ELR (cell line): Measurements from ENCODE around the gene HACD2.
"Not testable (repeated sequence)": the region's sequence is repeated elsewhere in the genome, so short reads cannot be mapped to it uniquely, and the experiment has no call there.

ENCODE experiments used
- DNase-seq: peaks from one replicate; pipeline ENCODE4 v3.0.0-alpha.2; 2015; ENCODE audit warnings: low read depth

Gene HACD2

GRCh38 chr3:123523023-123523412 is 61.8 kb downstream of the HACD2 start:
- no peak for DNase-seq

- no peak for DNase-seq
These were observed 62.4 kb downstream of the HACD2 start for GRCh38 chr3:123522320-123523022.

GRCh38 chr3:123521179-123521969 is 63.5 kb downstream of the HACD2 start:
- DNase-seq: no peak

- DNase-seq: no peak
These were observed 64.2 kb downstream of the HACD2 start for GRCh38 chr3:123520656-123521055.

- DNase-seq: no peak
These were observed 65.9 kb downstream of the HACD2 start for GRCh38 chr3:123518892-123519485.

GRCh38 chr3:123511726-123512125 is 73.1 kb downstream of the HACD2 start:
- no peak for DNase-seq

- DNase-seq: no peak
These were observed 73.8 kb downstream of the HACD2 start for GRCh38 chr3:123511084-123511483.

DNA sequence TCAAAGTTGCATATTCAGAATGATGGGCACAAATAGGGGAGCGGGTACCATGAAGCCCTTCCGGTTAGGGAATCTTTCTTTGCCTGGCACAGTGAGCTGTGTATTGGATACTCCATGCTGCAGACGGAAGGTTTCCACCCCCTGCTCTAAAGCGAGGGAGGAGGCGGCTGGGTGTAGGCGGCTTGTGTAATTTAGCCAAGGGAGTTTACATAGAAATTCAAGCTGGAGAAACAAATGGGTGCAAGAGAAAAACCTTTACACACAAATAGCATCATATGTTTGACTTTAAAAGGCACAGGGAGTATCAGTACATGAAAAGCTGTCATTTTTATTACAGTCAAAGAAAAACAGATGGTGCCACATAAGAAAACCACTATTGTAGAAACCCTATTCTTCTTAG is 76.7 kb downstream of the HACD2 start:
- DNase-seq: no peak

DNA sequence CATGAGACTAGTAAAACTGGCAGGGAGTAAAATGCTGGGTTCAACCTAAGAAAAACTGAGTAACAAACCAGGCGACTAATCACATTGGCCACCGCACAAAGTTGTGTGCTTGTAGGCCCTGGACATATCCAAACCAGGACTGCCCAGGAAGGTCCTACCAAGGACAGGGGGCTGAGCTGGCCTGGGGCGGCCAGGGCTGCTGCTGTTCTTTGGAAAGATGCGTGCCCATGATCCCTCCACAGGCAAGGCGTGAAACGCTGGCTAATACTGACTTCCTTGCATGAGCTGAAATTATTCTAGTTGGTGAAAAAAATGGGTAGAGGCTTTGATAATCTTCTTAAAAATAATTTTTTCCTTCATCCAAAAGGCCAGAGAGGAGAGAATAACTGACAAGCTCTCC is 79.0 kb downstream of the HACD2 start:
- DNase-seq: no peak

DNA sequence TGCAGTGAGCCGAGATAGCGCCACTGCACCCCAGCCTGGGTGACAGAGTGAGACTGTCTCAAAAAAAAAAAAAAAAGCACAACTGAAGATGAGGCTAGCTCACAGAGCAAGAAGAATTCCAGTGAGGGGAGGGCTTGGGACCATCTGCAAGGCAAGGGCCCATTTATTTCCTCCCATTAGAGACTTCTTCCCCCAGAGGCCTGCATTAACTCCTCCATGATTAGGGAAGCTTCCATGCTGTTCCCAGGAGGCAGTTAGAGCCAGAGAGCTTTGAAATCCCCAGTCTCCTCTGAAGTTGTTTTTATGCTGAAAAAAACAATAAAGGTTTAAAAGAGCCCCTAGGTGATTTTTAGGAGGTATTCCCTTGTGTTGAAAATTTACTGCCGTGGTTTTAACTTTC is 81.7 kb downstream of the HACD2 start:
- DNase-seq: no peak

GRCh38 chr3:123499322-123499721 is 85.5 kb downstream of the HACD2 start:
- DNase-seq: peak; percentile 51

GRCh38 chr3:123498761-123499160 is 86.1 kb downstream of the HACD2 start:
- DNase-seq: no peak

DNA sequence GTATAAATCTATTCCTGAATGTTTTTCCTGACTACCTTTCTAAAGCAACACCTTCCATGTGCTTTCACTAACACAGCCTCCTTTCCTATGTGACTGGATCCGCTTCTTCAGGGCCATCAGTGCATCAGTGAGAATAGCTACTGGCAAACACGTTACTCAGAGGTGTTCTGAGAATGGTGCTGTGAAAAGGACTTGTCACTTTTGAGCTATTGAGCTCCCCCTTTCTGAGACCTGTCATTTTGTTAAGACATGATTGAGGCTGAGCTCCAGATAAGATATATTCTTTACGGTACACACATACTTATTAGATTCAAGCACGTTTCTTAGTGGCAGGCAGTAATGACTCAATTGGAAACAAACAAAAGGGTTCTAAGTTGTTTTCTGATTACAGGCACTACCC is 90.9 kb downstream of the HACD2 start:
- no peak for DNase-seq

GRCh38 chr3:123491966-123492587 is 92.8 kb downstream of the HACD2 start:
- no peak for DNase-seq

DNA sequence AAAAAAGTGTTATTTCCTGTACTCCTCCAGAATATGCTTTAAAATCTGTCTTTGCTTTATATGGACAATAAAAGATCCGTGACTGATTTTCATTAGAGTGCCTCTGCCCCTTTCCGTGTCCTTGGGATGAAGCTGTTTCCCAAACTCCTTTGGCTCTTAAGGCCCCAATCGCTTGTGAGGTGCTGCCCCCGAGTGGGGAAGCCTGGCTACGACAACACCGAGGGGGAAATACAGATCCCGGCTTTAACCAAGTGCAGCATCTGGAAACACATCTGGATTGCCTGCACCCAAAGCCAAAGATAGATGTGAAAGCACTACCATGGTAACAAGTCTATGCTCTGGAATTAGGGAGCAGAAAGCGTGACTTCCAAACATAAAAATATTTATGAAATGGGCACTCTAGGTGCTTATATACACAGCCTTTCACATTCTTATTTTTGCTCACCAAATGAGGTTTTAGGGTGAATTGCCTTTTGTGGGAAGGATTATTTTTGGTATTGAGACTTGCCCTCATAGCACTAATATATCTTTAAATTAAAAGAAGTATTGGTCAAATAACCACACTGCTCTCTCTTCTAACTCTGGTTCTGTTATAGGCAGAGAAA is 95.4 kb downstream of the HACD2 start:
- DNase-seq: peak; percentile 68

DNA sequence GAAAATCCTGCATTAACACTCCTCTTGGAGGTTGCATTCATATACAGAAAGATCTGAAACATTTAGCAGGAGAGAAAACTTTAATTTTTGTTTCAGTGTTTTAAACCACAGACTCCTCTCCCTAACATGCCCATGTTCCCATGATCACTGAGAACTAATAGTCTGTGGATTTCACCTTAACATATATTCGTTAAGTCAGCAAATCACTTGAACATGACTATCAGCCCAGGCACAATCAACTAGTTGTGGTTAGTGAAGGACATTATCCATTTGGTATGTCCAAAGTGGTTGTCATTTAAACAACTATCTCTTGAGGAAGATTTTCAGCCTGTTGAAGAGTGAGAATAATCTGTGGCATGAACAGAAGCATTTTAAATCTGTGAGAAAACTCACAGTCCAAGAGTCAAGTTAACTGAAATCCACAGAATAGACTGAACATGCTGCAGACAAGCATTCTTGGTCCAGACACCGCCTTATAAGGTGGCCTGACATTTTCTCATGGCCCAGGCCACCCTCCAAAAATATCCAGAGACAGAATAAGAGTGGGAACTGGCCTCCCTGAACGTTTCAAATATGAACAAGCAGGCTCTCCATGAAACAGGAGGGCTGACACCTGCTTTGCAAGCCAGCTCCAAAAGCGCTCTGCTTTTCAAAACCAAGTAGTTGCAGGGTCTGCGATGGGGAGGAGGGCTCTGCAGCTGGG is 96.1 kb downstream of the HACD2 start:
- no peak for DNase-seq

DNA sequence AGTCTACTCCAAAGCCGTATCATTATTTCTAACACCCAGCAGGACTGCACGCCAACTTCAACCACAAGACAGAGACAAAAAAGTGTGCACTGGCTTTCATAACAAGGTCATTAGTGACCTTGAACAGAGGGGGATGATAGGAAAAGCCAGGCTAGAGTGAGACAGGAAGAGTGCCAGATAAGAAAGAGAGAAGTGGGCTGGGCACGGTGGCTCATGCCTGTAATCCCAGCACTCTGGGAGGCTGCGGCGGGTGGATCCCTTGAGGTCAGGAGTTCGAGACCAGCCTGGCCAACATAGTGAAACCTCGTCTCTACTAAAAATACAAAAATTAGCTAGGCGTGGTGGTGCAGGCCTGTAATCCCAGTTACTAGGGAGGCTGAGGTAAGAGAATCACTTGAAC is 97.8 kb downstream of the HACD2 start:
- DNase-seq: not testable (repeated sequence)

DNA sequence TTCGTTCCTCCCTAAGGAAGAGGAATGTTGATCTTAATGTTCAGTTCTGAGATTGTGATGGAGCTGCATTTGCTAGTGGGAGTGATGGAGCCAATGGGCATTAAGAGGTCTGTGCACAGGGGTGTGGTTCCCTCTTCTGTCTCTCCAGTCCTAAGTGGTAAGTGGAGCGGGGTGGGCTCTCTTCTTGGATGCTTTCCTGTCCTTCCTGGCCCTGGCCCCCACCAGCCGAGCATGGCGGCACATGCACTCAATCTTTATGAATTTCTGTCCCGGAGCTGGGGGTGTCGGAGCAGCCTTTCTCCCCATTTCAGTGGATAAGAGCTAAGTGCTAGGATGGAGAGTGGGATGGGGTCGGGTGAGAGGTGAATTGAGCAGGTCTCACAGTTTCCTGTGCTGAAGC is 98.4 kb downstream of the HACD2 start:
- DNase-seq: no peak

GRCh38 chr3:123485551-123485950 is 99.3 kb downstream of the HACD2 start:
- no peak for DNase-seq

DNA sequence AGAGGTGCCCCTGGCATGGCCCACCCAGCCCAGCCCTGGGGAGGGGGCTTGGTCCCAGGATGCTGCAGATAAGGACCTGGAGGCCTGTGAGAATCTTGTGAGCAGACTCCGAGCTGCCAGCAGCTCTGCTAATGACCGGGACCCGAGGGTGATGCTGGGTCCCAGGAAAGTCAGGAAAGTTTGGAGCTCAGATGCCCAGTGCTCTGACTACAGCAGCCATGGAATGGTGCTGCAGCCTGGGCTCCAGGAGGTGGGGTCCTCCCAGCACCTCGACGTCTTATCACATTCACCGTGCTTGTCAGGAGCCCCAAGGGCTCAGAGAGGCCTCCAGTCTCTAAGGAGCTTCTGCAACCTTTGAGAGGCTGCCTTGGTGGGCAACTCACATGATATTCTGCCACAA is 101.7 kb downstream of the HACD2 start:
- DNase-seq: no peak

- DNase-seq: no peak
These were observed 103.0 kb downstream of the HACD2 start for GRCh38 chr3:123481722-123482457.
